ENCODE data around the gene GCGR. TPM values are rescaled to one million over a fixed set of nuclear protein-coding genes. Genes with fewer than 3 reads are reported as not detected.

GCGR gene
- total RNA-seq, 2 experiments from 2014 or later = not detected

DNA sequence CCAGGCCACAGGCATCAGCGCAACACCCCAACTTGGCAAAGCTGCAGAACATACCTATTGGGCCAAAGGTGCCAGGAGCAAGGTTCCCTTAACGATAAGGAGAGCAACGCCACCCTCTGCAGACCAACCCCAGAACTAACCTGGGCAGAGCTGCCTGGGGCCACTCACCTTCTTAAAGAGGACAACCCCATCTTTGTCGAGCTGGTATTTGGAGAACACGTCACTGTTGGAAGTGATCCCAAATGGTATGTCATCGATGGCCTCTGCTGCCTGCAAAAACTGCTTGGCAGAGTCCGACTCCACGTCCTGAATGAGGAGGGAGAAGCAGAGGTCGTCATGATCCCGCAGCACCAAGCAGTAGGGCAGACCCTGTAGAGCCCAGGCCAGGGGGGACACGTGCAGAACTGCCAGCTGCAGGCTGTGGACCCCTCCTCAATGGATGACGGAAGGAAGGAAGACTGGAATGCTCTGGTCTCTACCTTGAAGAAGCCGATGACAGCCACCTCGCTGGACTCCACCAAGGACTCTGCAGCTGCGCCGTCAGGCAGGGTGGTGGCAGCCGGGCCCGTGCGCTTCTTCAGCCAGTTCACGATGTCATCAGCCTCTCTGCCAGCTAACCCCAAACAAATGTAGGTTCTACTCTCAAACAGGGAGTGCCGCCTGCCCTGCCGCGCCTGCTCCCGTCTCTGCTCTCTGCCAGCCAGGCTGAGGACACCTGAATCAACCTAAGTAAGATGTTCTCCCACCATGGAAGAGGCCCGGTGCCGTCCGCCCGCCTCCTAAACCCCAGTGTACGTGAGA is 51.2 kb downstream of the GCGR start:
- Histone ChIP-seq H3K9me3 (ENCODE audit: low read length) (no peaks in the 10 kb centered on the region), H3K27ac (ENCODE audit: low read depth, low read length, poor library complexity, severe bottlenecking) (no peak overlapping the region), H4K20me1 (ENCODE audit: insufficient read depth, low read length) (peaks cover 15% of the 10 kb centered on the region; the same call in 1 of the 2 replicates), H3K79me2 (ENCODE audit: insufficient read depth, low read depth, low read length) (peaks cover 29% of the 10 kb centered on the region), H2AFZ (ENCODE audit: low read length) (no peak overlapping the region), H3K4me3 (ENCODE audit: low read depth, low read length, poor library complexity, severe bottlenecking) (no peak overlapping the region), H3K36me3 (ENCODE audit: insufficient read depth, low read length) (peaks cover 93% of the 10 kb centered on the region), H3K4me1 (ENCODE audit: insufficient read depth, low read length, poor library complexity, severe bottlenecking) (peaks cover 15% of the 10 kb centered on the region), H3K9me2 (ENCODE audit: insufficient read depth, low read length) (no peaks in the 10 kb centered on the region), H3K4me2 (ENCODE audit: low read length) (no peak overlapping the region)
- intact Hi-C loops (cut with micrococcal nuclease; ENCODE audit: unreplicated experiment) = no loop called here
- CTCF ChIA-PET (ENCODE audit: unreplicated experiment) = no interaction called here
- no peak for TF ChIP-seq EZH2phosphoT487 (IDR thresholded peaks at IDR 0.05; ENCODE audit: borderline replicate concordance, low read depth, low read length)
- TF ChIP-seq, protein P1, sequence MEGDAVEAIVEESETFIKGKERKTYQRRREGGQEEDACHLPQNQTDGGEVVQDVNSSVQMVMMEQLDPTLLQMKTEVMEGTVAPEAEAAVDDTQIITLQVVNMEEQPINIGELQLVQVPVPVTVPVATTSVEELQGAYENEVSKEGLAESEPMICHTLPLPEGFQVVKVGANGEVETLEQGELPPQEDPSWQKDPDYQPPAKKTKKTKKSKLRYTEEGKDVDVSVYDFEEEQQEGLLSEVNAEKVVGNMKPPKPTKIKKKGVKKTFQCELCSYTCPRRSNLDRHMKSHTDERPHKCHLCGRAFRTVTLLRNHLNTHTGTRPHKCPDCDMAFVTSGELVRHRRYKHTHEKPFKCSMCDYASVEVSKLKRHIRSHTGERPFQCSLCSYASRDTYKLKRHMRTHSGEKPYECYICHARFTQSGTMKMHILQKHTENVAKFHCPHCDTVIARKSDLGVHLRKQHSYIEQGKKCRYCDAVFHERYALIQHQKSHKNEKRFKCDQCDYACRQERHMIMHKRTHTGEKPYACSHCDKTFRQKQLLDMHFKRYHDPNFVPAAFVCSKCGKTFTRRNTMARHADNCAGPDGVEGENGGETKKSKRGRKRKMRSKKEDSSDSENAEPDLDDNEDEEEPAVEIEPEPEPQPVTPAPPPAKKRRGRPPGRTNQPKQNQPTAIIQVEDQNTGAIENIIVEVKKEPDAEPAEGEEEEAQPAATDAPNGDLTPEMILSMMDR (conservative IDR thresholded peaks at IDR 0.05; ENCODE audit: low read length) = peak; percentile 42
- BruUV-seq (replicated peaks) = no TSS peak
- DNase-seq (ENCODE audit: low spot score) = no peak
- POLR2A ChIA-PET = interaction anchor here (0.7 to 1.3 kb wide), 3 partner anchors 15 to 1293 kb away, joined by 3 to 4 read pairs (median 4); no protein-coding TSS in a partner anchor

DNA sequence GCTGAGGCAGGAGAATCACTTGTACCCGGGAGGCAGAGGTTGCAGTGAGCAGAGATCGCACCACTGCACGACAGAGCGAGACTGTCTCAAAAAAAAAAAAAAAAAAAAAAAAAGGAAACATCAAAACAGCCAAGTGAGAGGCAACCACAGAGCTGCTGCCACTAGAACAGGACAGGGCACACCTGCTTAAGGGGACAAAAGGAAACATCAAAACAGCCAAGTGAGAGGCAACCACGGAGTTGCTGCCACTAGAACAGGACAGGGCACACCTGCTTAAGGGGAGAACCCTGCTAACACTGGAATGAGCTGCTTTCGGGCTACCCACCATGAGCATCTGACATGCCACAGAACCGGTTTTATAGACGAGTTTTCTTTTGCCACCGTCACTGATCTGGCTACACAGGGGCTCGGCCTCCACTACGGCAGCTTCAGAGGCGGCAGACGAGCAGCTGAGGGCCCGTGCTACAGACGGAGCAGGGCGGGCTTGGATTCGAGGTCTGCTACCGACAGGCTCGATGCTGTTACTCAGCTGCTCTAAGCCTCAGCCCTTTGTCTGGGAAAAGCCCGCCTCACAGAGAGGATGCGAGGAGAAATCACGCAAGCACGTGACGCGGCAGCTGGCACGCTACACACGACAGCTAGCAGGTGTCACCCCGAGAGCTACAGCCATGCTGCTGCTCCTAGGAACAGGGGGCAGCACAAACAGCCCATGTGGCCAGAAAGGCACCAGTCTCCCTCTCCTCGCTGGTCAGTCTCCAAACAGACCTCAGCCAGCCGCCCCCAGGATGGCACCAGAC is 54.4 kb downstream of the GCGR start:
- POLR2A ChIA-PET = interaction anchor here (0.5 to 1.5 kb wide), 4 partner anchors 33 to 1273 kb away, joined by 3 to 7 read pairs (median 4); no protein-coding TSS in a partner anchor
- Histone ChIP-seq H3K27ac (ENCODE audit: low read depth, low read length, poor library complexity, severe bottlenecking) (no peak overlapping the region), H3K4me1 (ENCODE audit: insufficient read depth, low read length, poor library complexity, severe bottlenecking) (peaks cover 32% of the 10 kb centered on the region), H3K9me2 (ENCODE audit: insufficient read depth, low read length) (no peaks in the 10 kb centered on the region), H3K4me2 (ENCODE audit: low read length) (peak overlapping the region; percentile 95), H3K9me3 (ENCODE audit: low read length) (no peaks in the 10 kb centered on the region), H4K20me1 (ENCODE audit: insufficient read depth, low read length) (peaks cover 15% of the 10 kb centered on the region; the same call in 1 of the 2 replicates), H3K79me2 (ENCODE audit: insufficient read depth, low read depth, low read length) (peaks cover 51% of the 10 kb centered on the region), H3K4me3 (ENCODE audit: low read depth, low read length, poor library complexity, severe bottlenecking) (peak overlapping the region; percentile 89), H3K36me3 (ENCODE audit: insufficient read depth, low read length) (peaks cover 71% of the 10 kb centered on the region), H2AFZ (ENCODE audit: low read length) (no peak overlapping the region)
- intact Hi-C loops (cut with micrococcal nuclease; ENCODE audit: unreplicated experiment) = no loop called here
- no peak for TF ChIP-seq EZH2phosphoT487 (IDR thresholded peaks at IDR 0.05; ENCODE audit: borderline replicate concordance, low read depth, low read length)
- TF ChIP-seq, protein P1 (conservative IDR thresholded peaks at IDR 0.05; ENCODE audit: low read length) = no peak
- CTCF ChIA-PET (ENCODE audit: unreplicated experiment) = interaction anchor here (0.5 kb wide), 1 partner anchor 17 kb away, joined by 4 read pairs; no protein-coding TSS in a partner anchor
- no peak for DNase-seq (ENCODE audit: low spot score)
- BruUV-seq (replicated peaks) = no TSS peak

Measured in OCI-LY7 (cell line).